Fibroblast of skin of left quadriceps (primary cell): ENCODE data around the gene SLC46A1.
A peak's percentile ranks its signal among the peaks of the same experiment; 100 is the strongest.

Source experiments
- DNase-seq, 2 experiments: peaks; one replicate each; pipeline ENCODE4 v3.0.0-alpha.2; 2013; ENCODE audit warnings: low read depth in 2 of 2

SLC46A1 gene

DNA sequence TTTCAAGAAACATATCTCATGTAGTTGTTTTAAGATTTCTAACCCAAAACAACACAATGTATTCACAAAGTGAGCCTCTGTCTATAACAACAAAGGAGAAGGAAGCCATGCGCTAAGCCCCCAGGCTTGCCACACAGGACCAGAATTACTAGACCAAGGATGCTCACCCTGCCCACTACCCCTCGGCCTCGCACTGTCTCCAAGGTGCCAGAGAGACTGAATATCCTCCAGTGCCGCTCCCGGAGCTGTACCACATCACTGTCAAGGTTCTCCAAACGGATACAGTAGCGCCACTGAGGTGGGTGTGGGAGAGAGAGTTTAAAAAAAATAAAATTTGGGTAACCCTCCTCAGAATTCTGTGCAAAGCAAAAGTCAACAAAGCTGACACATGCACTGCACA lies 55.7 kb downstream of the SLC46A1 start:
- DNase-seq = no peak

DNA sequence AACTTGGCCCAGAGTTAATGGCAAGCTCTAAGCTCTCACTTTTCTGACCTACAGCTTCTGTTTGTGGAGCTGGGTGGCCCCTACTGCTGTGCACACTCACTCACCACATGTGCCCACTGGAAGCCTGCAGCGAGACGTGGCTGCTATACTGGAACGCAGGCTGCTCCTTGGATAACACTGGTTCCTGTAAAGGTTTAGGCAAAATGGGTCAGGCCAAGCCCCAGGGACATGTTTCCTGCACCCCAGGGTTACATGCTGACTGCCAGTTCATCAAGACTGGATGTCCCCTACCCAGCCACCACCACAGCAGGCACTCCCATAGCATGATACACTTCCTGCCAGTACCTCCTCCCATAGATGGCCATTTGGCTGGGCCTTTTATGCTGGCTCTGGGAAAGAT lies 57.0 kb downstream of the SLC46A1 start:
- DNase-seq = no peak

DNA sequence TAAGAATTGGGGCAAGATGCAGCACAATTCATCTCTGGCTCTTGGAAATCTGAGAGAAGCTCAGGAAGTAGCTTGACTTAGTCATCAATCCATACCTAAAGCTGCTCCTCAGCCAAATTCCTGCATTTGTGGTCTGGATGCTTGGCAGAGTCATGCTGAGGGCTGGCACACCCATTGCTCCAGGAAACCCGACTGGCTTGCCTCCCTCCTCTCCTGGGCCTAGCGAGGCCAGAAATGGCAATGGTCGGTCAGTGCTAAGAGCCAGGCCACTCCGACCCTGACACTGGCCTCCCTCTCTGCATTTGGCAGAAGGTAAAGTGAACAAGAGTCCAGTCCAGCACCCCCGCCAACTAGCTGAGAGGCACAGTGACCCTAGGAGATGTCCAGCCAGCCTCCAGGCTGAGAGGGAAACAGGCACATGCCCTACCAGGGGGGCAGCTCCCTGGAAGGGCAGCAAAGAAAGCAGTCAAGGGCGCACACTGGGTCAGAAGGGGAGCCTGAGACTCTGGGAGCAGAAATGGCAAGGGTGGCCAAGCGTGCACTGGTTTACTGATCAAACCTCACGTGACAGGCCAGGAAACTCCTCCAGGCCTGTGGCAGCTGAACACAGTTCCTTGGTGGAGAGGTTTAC lies 58.6 kb downstream of the SLC46A1 start:
- DNase-seq = peak; percentile 61 to 70

DNA sequence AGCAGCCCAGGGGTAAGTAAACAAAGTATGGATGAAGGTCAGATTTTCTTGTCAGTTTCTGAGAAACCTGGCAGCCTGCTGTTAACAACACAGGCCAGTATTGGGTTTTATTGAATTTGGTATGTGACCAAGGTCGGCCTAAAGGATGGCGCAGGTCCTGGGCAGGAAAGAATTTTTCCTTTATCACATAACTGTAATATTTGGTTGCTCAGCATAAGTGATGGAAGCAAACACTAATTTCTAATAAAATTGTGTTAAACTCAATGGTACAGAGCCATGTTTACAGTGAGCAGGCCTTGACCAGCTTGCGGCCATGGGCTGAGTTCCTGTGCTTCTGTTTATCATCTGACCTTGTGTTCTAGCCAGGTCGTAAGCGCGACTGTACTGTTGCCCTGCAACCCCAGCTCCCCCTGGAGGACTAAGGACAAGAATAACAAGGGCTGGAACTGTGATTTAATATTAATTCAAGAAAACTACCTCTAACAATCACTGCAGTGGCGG lies 59.2 kb downstream of the SLC46A1 start:
- DNase-seq = no peak

DNA sequence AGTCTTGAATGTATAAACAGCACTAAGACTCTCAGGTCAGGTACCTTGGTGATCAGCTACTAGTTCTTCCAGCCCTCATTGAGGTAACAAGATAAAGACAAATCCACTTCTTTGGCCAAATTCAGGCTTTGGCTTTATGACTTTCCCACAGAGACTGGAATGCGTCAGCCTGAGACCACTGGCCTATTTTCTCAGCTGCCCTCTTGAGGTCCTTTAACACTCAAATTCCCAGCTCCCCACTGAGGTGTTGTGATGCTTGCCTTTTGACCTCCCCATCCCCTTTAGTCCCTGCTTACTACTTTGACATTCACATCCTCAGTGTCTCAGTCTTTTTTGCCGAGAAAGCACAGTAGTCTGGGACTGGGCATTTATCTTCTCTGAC lies 59.8 kb downstream of the SLC46A1 start:
- DNase-seq = no peak

DNA sequence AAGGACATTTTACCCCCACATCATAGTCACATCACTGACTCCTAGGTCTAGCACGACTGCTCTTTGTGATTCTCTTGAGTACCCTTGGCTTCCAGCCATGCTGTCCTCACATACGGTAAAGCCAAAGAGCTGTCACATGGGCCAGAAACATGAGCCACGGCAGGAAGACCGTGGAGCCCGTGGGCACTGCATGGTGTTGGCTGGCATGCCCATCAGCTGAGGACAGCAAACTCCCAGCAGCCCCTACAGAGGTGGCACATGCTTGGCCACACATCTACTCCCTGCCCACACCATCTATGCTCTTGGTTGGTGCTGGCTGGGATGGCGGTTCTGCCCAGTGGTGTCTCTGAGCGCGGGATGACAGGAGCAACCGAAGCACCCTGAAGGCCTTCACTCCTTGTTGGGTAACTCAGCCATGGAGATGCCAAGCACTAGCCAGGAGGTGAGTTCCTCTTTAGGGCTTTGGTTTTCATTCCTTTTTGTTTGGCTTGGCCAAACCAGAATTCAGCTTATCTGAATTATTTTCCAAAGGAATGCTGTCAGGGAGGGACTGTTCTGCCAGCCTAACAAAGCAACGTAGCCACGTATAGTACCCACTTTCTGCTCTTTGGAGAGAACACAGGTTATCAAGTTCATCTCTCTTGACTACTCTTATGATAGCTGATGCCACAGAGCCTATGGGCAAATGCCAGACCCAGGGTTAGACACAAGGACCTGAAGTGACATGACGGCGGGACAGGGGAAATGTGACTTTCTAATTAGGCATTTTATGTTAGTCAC lies 60.4 kb downstream of the SLC46A1 start:
- no peak for DNase-seq
